Stimulated activated naive CD8-positive, alpha-beta T cell treated with anti-CD3 and anti-CD28 coated beads, Interleukin-15, amount 100 ng/mL, for 72 hours (primary cell): ENCODE data around the gene OGFOD2.

Experiments used
- ATAC-seq: fragments of 150-1000 bp; cut with Tn5 transposase; 2 replicates; pipeline ENCODE4 v1.10.0; 2021; ENCODE audit warnings: mild to moderate bottlenecking, moderate library complexity
- DNase-seq, 2 donors: peaks; one replicate each; pipeline ENCODE4 v3.0.0; 2021 to 2022
- H3K27ac Mint-ChIP-seq, 2 donors: one replicate each; pipeline ENCODE4 v1.8.0; 2022; ENCODE audit warnings: mild to moderate bottlenecking in 2 of 2, mixed read lengths in 2 of 2, moderate library complexity in 2 of 2
- H3K27me3 Mint-ChIP-seq: one replicate; pipeline ENCODE4 v1.8.0; 2022; ENCODE audit warnings: mixed read lengths
- H3K4me1 Mint-ChIP-seq: one replicate; pipeline ENCODE4 v1.8.0; 2022; ENCODE audit warnings: mild to moderate bottlenecking, mixed read lengths
- H3K4me3 Mint-ChIP-seq, 2 donors: one replicate each; pipeline ENCODE4 v1.8.0; 2022; ENCODE audit warnings: mild to moderate bottlenecking in 2 of 2, mixed read lengths in 2 of 2, moderate library complexity in 1 of 2
- H3K9me3 Mint-ChIP-seq, 2 donors: one replicate each; pipeline ENCODE4 v1.8.0; 2022; ENCODE audit warnings: mixed read lengths in 2 of 2

OGFOD2 gene

DNA sequence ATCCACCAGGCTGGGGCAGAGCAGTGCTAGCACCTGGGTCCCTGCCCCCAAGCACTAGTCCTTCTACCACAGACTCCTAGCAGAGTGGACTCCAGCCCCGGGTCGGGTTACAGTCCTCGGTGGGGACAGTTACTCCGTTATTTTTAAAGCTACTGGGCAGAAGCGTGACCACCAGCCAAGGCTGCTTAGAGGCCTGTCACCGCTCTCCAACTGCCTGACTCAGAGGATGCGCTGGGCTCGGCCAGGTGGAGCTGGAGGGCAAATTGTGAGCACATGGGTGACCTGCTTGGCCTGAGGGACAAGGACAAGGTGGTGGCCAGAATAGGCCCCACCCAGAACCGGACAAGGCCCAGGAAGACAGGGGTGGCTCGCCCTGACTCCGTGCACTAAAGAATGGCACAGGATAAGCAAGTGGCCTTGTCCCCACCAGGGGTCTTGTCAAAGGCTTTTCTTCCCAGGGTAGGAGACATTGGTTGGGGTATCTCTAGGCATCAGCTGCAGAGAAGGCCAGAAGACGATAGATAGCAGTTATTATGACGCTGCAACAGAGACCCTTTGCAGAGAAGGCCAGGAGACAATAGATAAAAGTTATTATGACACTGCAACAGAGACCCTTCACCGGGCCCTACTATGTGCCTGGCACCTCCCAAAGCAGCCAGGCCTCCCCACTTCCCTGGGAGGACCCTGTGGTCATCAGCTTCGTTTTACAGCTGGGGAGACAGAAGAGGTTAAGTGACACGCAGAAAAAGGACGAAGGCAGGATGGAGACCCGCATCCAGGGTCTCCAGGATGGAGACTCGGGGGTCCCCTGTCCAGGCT, 10.4 kb upstream of the OGFOD2 start:
- Mint-ChIP-seq H3K9me3 (no peaks in the 10 kb centered on the region), H3K27ac (no peak overlapping the region), H3K27me3 (no peaks in the 10 kb centered on the region), H3K4me3 (peak overlapping the region; percentile 36 to 69), H3K4me1 (peaks cover 13% of the 10 kb centered on the region)
- no peak for DNase-seq
- ATAC-seq = no peak

DNA sequence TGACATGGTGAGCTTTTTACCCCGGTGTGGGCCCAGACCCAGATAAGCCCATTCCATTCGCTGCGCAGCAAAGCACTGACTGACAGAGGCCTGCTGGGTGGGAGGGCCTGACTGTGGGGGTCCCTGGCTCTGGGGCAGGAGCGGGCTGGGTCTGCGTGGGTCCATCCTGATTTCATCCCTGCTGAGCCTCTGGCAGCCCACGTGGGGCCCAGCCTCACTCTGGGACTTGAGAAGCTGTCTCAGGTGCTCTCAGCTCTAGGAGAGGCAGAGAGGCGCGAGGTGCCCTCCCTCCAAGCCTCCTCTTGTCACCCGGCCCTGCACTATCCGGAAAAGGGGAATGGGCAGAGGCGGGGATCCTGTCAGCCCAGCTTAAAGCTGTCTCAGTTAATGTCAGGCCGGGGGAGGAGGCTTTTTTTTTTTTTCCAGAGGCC, 9.7 kb upstream of the OGFOD2 start:
- Mint-ChIP-seq H3K9me3 (no peaks in the 10 kb centered on the region), H3K4me1 (peaks cover 13% of the 10 kb centered on the region), H3K27ac (no peak overlapping the region), H3K27me3 (no peaks in the 10 kb centered on the region), H3K4me3 (peak overlapping the region; percentile 44 to 72)
- DNase-seq (peak in 1 of 2 donors; percentile 12), ATAC-seq (no peak)

GRCh38 chr12:122965851-122966742, 8.9 kb upstream of the OGFOD2 start, which contains the start of gene ABCB9:
Gene ABCB9 (minus strand): TSS chr12:122966463. CDS start chr12:122960235, 6,228 bp downstream.
- ATAC-seq (peak; percentile 97), DNase-seq (peak; percentile 85 to 89)
- Mint-ChIP-seq H3K27ac (no peak within 1 kb of the TSS), H3K4me3 (peak within 1 kb of the TSS; percentile 71 to 72), H3K4me1 (peaks cover 13% of the 10 kb centered on the region), H3K27me3 (no peaks in the 10 kb centered on the region), H3K9me3 (no peaks in the 10 kb centered on the region)

GRCh38 chr12:122966743-122967550, 8.1 kb upstream of the OGFOD2 start:
- Mint-ChIP-seq H3K9me3 (no peaks in the 10 kb centered on the region), H3K4me1 (peaks cover 13% of the 10 kb centered on the region), H3K4me3 (peak overlapping the region; percentile 28 to 50), H3K27me3 (no peaks in the 10 kb centered on the region), H3K27ac (no peak overlapping the region)
- ATAC-seq = no peak
- no peak for DNase-seq

- Mint-ChIP-seq H3K27ac (no peak overlapping the region), H3K4me3 (no peak overlapping the region), H3K4me1 (peaks cover 13% of the 10 kb centered on the region), H3K9me3 (no peaks in the 10 kb centered on the region), H3K27me3 (no peaks in the 10 kb centered on the region)
- DNase-seq = no peak
- no peak for ATAC-seq
Observed at GRCh38 chr12:122968104-122968503, 6.9 kb upstream of the OGFOD2 start.

GRCh38 chr12:122969676-122970075, 5.4 kb upstream of the OGFOD2 start:
- DNase-seq (no peak), ATAC-seq (no peak)
- H3K4me1 Mint-ChIP-seq = peaks cover 22% of the 10 kb centered on the region
- H3K9me3 Mint-ChIP-seq = no peaks in the 10 kb centered on the region
- no peak overlapping the region for H3K27ac Mint-ChIP-seq
- H3K4me3 Mint-ChIP-seq = no peak overlapping the region
- no peaks in the 10 kb centered on the region for H3K27me3 Mint-ChIP-seq

DNA sequence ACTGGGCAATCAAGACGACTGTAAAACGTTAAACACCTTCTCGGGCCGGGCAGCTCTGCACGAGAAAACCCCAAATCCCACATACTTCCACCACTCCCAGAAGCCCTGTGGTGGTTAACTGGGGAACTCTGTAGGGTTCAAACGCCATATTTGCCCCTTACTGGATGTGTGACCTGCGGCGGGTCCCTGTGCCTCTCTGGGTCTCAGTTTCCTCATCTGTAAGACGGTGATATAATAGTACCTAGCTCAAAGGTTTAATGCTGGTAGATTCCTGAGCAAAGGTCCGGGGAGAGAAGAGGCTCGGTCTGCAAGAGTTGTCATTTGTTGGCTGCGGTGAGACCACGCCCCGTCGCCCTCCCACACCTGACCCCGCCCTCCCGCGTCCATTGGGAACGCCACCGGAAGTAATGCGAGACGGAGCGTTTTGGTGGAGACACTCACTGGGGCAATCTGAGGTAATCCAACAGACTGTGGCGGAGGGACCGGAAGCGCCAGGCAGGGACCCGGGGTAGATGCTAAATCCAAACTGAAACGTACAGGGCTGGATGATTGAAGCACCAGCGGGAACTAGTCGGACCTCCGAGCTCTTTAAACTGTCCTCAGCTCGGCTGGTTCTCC, 661 bp upstream of the OGFOD2 start:
- Mint-ChIP-seq H3K9me3 (no peaks in the 10 kb centered on the region), H3K27ac (peak overlapping the region; percentile 100), H3K27me3 (no peaks in the 10 kb centered on the region), H3K4me3 (peak overlapping the region; percentile 98 to 99), H3K4me1 (peaks cover 45% of the 10 kb centered on the region)
- DNase-seq (peak; percentile 97 to 98), ATAC-seq (peak; percentile 94)

DNA sequence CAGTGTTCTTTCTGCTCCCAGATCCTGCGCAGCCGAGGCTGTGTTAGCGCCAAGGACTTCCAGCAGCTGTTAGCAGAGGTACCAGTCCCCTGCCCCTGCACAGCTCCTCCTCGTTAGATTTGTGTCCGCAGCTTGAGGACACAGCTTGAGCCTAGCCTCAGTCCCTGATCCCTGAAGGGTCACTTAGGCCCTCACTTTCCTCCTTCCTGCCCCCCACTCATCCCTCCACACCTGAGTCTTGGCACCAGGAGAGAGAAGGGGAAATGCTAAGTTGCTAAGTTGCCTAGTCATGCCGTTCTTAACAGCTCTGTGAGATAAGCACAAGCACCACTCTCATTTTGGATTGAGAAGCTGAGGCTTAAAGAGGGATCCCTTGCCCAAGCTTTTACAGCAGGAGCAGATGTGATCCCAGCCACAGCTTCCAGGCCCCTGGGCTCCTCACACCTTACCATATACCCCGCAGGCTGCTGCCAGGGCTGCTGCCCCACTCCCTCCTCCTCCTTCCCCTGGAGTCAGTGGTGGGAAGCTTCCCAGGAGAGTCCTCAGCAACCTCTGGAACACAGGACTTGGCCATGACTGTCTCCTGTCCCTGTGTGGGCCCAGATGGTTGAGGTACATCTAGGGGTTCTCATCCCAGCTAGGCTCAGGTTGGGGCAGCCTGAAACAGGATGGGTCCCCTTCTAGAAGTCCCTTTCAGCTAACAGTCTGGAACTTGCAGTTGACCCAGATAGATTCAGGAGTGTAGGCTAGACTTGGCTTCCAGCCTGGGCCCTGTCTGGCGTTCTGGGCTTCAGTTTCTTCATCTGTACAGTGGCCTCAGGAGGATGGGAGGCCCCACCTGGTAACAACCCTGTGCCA, 975 bp downstream of the OGFOD2 start:
- no peak for ATAC-seq
- Mint-ChIP-seq H3K4me3 (peak overlapping the region; percentile 98 to 99), H3K27me3 (no peaks in the 10 kb centered on the region), H3K9me3 (no peaks in the 10 kb centered on the region), H3K4me1 (peaks cover 48% of the 10 kb centered on the region), H3K27ac (peak overlapping the region; percentile 100)
- DNase-seq = no peak

DNA sequence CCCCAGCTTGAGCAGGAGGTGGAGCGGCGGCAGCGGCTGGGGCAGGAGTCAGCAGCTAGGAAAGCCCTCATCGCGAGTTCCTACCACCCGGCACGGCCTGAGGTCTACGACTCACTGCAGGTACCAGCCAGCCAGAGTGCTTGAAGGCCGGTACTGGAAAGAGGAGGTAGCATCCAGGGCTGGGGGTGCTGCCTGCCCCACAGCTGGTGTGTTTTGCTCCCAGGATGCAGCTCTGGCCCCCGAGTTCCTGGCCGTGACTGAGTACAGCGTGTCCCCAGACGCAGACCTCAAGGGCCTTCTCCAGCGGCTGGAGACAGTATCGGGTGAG, 1.6 kb downstream of the OGFOD2 start:
- no peak for ATAC-seq
- Mint-ChIP-seq H3K4me3 (peak overlapping the region; percentile 35 to 99), H3K27ac (no peak overlapping the region), H3K27me3 (no peaks in the 10 kb centered on the region), H3K4me1 (peaks cover 52% of the 10 kb centered on the region), H3K9me3 (no peaks in the 10 kb centered on the region)
- no peak for DNase-seq

DNA sequence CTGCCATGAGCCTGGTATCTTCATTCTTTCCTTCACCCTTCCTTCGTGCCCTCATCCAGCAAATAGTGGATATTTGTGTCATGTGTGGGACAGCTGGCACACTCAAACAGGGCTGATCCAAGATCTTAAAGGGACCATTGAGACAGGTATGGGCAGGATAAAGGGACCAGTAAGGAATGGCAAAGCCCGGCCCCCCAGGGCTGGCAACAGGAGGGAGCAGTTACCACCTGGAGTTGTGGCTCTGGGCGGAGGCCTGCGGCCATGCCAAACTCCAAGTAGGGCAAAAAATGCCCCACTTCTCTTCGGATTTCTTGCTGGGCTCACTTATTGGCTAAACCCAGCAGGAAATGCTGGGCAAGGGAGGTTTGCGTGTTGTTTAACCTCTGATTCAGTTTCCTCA, 2.1 kb downstream of the OGFOD2 start:
- H3K27me3 Mint-ChIP-seq = no peaks in the 10 kb centered on the region
- H3K9me3 Mint-ChIP-seq = no peaks in the 10 kb centered on the region
- H3K4me3 Mint-ChIP-seq = peak overlapping the region in 1 of 2 donors; percentile 17
- ATAC-seq (no peak), DNase-seq (no peak)
- no peak overlapping the region for H3K27ac Mint-ChIP-seq
- H3K4me1 Mint-ChIP-seq = peaks cover 57% of the 10 kb centered on the region

GRCh38 chr12:122977655-122978392, 2.8 kb downstream of the OGFOD2 start:
- Mint-ChIP-seq H3K4me3 (peak overlapping the region; percentile 31 to 44), H3K27ac (peak overlapping the region; percentile 19 to 84), H3K9me3 (no peaks in the 10 kb centered on the region), H3K4me1 (peaks cover 64% of the 10 kb centered on the region), H3K27me3 (no peaks in the 10 kb centered on the region)
- ATAC-seq = no peak
- peak in 1 of 2 donors; percentile 9 for DNase-seq

DNA sequence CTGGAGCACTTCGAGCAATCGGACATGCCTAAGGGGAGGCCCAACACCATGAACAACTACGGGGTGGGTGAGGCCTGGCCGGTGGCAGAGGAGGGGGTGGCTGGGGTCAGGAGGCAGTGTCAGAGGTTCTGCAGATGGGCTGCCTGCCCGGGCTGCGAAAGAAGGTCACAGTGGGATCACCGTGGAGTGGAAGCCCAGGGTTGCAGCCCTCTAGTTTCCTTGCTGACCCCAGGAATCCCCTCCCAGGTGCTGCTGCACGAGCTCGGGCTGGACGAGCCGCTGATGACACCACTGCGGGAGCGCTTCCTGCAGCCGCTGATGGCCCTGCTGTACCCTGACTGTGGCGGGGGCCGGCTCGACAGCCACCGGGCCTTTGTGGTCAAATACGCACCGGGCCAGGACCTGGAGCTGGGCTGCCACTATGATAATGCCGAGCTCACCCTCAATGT, 3.5 kb downstream of the OGFOD2 start:
- Mint-ChIP-seq H3K9me3 (no peaks in the 10 kb centered on the region), H3K4me3 (peak overlapping the region in 1 of 2 donors; percentile 91), H3K27me3 (no peaks in the 10 kb centered on the region), H3K27ac (no peak overlapping the region), H3K4me1 (peaks cover 70% of the 10 kb centered on the region)
- ATAC-seq (no peak), DNase-seq (peak in 1 of 2 donors; percentile 11)

DNA sequence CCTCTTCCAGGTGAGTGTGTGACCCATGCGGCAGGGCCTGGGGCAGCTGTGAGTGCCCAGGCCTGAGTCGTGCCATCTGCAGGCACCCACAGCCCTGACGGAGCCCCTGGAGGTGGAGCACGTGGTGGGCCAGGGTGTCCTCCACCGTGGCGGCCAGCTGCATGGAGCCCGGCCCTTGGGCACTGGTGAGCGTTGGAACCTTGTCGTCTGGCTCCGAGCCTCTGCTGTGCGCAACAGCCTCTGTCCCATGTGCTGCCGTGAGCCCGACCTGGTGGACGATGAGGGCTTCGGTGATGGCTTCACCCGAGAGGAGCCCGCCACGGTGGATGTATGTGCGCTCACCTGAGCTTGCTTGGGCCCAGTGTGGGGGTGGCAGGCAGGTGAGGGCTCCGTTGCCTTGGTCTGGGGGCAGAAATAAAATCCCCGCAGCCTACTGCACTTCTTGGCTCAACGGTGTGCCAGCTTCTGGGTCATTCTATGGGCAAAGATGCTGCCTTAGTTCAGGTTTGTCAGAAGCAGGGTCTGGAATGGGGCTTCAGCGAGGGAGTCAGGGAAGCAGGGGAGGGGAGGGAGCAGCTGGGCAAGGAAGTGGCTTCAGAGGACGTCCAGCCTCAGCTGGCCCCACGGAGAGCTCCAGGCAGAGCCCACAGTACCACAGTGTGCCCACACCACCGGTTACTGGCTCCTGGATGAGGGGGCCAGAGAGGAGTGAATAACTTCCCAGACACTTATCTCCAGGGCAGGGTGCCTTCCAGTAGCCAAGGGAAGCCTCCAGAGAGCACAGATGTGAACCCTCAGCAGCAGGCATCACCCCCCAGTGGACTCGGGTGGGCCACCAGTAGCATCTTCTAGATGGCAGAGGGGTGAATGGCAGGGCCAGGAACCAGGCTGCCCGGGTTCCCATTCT, 4.2 kb downstream of the OGFOD2 start:
- Mint-ChIP-seq H3K27ac (peak overlapping the region; percentile 46 to 89), H3K9me3 (no peaks in the 10 kb centered on the region), H3K4me1 (peaks cover 70% of the 10 kb centered on the region), H3K4me3 (peak overlapping the region; percentile 91 to 97), H3K27me3 (no peaks in the 10 kb centered on the region)
- DNase-seq = no peak
- ATAC-seq = no peak
